ENCODE results near the gene MAGI1. TPM values are rescaled to one million over a fixed set of nuclear protein-coding genes. Genes with fewer than 3 reads are reported as not detected.

Gene MAGI1
- total RNA-seq, 1 experiment from 2014 or later = 38.6 TPM

GRCh38 chr3:65438096-65438495, 600.6 kb downstream of the MAGI1 start:
- POLR2A ChIA-PET = no interaction called here
- no peak for ATAC-seq
- no peak overlapping the region for H2AFZ ChIP-seq (ENCODE audit: low read depth, low read length, poor library complexity, severe bottlenecking)
- no peak overlapping the region for H3K27ac ChIP-seq (ENCODE audit: low read depth, low read length)
- CTCF ChIA-PET = interaction anchor here (1.4 to 1.9 kb wide), 3 partner anchors 235 to 313 kb away, joined by 4 to 11 read pairs (median 7); no protein-coding TSS in a partner anchor
- no peaks in the 10 kb centered on the region for H3K9me2 ChIP-seq (ENCODE audit: insufficient read depth)
- no peaks in the 10 kb centered on the region for H3K27me3 ChIP-seq (ENCODE audit: insufficient read depth, low read length)
- no peak for DNase-seq (ENCODE audit: low read depth, low spot score)
- peaks cover 0 to 8% of the 10 kb centered on the region in 2 experiments; a peak in 2 of 4 replicates for H3K36me3 ChIP-seq (ENCODE audit: control insufficient read depth in 1 of 2, insufficient read depth in 2 of 2, low read length in 2 of 2)
- intact Hi-C loops (cut with micrococcal nuclease) = loop anchor here (5.0 kb wide), 2 partner anchors 294 to 759 kb away; no protein-coding TSS in a partner anchor
- H3K4me2 ChIP-seq (ENCODE audit: low read length) = no peak overlapping the region
- RAD21 ChIA-PET (ENCODE audit: low non-redundant PET in 1 of 2, low total read pairs in 2 of 2, uncharacterized antibody in 2 of 2, unreplicated experiment in 2 of 2) = no interaction called here
- BruUV-seq (replicated peaks) = no TSS peak
- no peak overlapping the region for H3K4me3 ChIP-seq (replicated peaks in 1 of 2; ENCODE audit: low read depth in 1 of 2, low read length in 2 of 2)
- no peaks in the 10 kb centered on the region for H3K79me2 ChIP-seq (ENCODE audit: insufficient read depth, low read length)
- H3K9me3 ChIP-seq (ENCODE audit: control insufficient read depth in 1 of 2, insufficient read depth in 1 of 2, low read depth in 1 of 2, low read length in 2 of 2) = no peaks in the 10 kb centered on the region
- H3K4me1 ChIP-seq (ENCODE audit: control insufficient read depth in 1 of 2, insufficient read depth in 2 of 2, low read length in 2 of 2) = no peaks in the 10 kb centered on the region
- H3K9ac ChIP-seq (ENCODE audit: low read length) = no peak overlapping the region
- TF ChIP-seq JUND (IDR thresholded peaks at IDR 0.05) (no peak), YY1 (IDR thresholded peaks at IDR 0.05; ENCODE audit: extremely low read depth, insufficient replicate concordance, low read depth, low read length) (no peak), CBX3 (IDR thresholded peaks at IDR 0.05; ENCODE audit: low read depth) (no peak), CTCF (IDR thresholded peaks at IDR 0.05 in 2 of 3, conservative IDR thresholded peaks at IDR 0.05 in 1 of 3; ENCODE audit: borderline replicate concordance in 1 of 3, insufficient read depth in 1 of 3, low read depth in 2 of 3, low read length in 2 of 3) (no peak), ATF3 (IDR thresholded peaks at IDR 0.05) (no peak), SIN3A (IDR thresholded peaks at IDR 0.05; ENCODE audit: low read depth) (no peak), SRF (IDR thresholded peaks at IDR 0.05; ENCODE audit: low read depth) (no peak), POLR2A (IDR thresholded peaks at IDR 0.05; ENCODE audit: borderline replicate concordance, extremely low read depth, insufficient read depth, insufficient read length) (no peak), RAD21 (IDR thresholded peaks at IDR 0.05; ENCODE audit: low read depth) (no peak), TCF7L2 (IDR thresholded peaks at IDR 0.05; ENCODE audit: borderline replicate concordance, extremely low read depth, insufficient read depth, insufficient read length) (no peak)
- TF ChIP-seq, protein P1, sequence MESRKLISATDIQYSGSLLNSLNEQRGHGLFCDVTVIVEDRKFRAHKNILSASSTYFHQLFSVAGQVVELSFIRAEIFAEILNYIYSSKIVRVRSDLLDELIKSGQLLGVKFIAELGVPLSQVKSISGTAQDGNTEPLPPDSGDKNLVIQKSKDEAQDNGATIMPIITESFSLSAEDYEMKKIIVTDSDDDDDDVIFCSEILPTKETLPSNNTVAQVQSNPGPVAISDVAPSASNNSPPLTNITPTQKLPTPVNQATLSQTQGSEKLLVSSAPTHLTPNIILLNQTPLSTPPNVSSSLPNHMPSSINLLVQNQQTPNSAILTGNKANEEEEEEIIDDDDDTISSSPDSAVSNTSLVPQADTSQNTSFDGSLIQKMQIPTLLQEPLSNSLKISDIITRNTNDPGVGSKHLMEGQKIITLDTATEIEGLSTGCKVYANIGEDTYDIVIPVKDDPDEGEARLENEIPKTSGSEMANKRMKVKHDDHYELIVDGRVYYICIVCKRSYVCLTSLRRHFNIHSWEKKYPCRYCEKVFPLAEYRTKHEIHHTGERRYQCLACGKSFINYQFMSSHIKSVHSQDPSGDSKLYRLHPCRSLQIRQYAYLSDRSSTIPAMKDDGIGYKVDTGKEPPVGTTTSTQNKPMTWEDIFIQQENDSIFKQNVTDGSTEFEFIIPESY (IDR thresholded peaks at IDR 0.05; ENCODE audit: extremely low read depth, insufficient replicate concordance, low read length) = no peak
- H4K20me1 ChIP-seq (ENCODE audit: insufficient read depth) = no peaks in the 10 kb centered on the region; the same call in 1 of the 2 replicates
